Activated CD8-positive, alpha-beta memory T cell treated with anti-CD3 and anti-CD28 coated beads, Interleukin-2, amount 50 U/mL, for 24 hours (primary cell): ENCODE results near the gene HMGN4.
A peak's percentile ranks its signal among the peaks of the same experiment; 100 is the strongest.
"Not testable (repeated sequence)": the region's sequence is repeated elsewhere in the genome, so short reads cannot be mapped to it uniquely, and the experiment has no call there.

Source experiments
- DNase-seq: peaks from one replicate; pipeline ENCODE4 v3.0.0-alpha.2; 2020; ENCODE audit errors: extremely low read depth

Gene HMGN4

GRCh38 chr6:26522486-26523228, 15.5 kb upstream of the HMGN4 start:
- DNase-seq: not testable (repeated sequence)

- DNase-seq: not testable (repeated sequence)
Measured at GRCh38 chr6:26524314-26524713, 13.9 kb upstream of the HMGN4 start.

GRCh38 chr6:26524722-26525370, 13.3 kb upstream of the HMGN4 start:
- DNase-seq: no peak

- DNase-seq: no peak
Measured at GRCh38 chr6:26525838-26526237, 12.3 kb upstream of the HMGN4 start.

GRCh38 chr6:26526928-26527327, 11.2 kb upstream of the HMGN4 start:
- DNase-seq: no peak

- DNase-seq: no peak
Measured at GRCh38 chr6:26530203-26530602, 8.0 kb upstream of the HMGN4 start.

- DNase-seq: no peak
Measured at GRCh38 chr6:26531897-26532296, 6.3 kb upstream of the HMGN4 start.

- DNase-seq: peak; percentile 95
Measured at GRCh38 chr6:26532699-26533531, 5.3 kb upstream of the HMGN4 start.

- no peak for DNase-seq
Measured at GRCh38 chr6:26533532-26533931, 4.6 kb upstream of the HMGN4 start.

GRCh38 chr6:26534681-26535465, 3.3 kb upstream of the HMGN4 start:
- DNase-seq: no peak

GRCh38 chr6:26536571-26537159, 1.5 kb upstream of the HMGN4 start:
- no peak for DNase-seq

- DNase-seq: peak; percentile 82
Measured at GRCh38 chr6:26537160-26537845, 863 bp upstream of the HMGN4 start.

- DNase-seq: no peak
Measured at GRCh38 chr6:26538572-26538902, 371 bp downstream of the HMGN4 start.

- DNase-seq: no peak
Measured at GRCh38 chr6:26539071-26539615, 977 bp downstream of the HMGN4 start.

- no peak for DNase-seq
Measured at GRCh38 chr6:26541579-26541978, 3.4 kb downstream of the HMGN4 start.

- DNase-seq: no peak
Measured at GRCh38 chr6:26543953-26544352, 5.8 kb downstream of the HMGN4 start.

- no peak for DNase-seq
Measured at GRCh38 chr6:26544473-26544872, 6.3 kb downstream of the HMGN4 start.

- no peak for DNase-seq
Measured at GRCh38 chr6:26545627-26546026, 7.5 kb downstream of the HMGN4 start.

GRCh38 chr6:26547363-26547762, 9.2 kb downstream of the HMGN4 start:
- DNase-seq: not testable (repeated sequence)

GRCh38 chr6:26550250-26550993, 12.3 kb downstream of the HMGN4 start:
- no peak for DNase-seq
